ENCODE data around the gene SLC17A2.

Gene SLC17A2

DNA sequence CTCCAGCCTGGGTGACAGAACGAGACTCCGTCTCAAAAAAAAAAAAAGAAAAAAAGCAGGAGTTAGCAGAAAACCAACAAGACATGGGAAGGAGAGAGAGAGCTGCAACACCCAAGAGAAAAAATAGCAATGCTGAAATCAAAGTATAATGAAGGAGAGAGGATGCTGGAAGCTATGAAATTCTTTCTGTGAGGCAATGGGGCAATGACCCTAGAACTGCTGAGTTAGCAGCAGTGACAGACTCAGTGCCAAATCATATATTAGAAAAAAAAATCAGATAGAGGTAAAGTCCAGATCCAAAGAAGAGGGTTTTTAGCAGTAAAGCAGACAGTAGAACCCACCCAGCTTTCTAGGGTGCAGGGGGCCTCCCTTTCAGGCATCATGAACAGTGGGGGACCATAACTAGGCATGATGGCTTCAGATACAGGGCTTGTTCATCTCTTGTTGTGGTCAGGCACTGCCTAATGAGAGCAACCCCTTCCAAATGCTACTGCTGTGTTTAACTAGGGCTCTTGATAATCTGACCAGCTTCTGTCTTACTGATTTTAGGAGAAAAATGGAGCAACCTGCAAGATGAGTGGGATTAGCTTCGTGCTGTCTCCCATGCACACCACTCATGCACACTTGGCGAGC, 26.9 kb downstream of the SLC17A2 start:
- TF ChIP-seq ZNF324 (tag by site-specific recombination; IDR thresholded peaks at IDR 0.05) = no peak
- no peak for TF ChIP-seq ZIC2 (tag by site-specific recombination; IDR thresholded peaks at IDR 0.05)
- TF ChIP-seq ZNF155 (tag by site-specific recombination; IDR thresholded peaks at IDR 0.05) = no peak
- no peak for TF ChIP-seq ZNF585B (tag by site-specific recombination; IDR thresholded peaks at IDR 0.05)
- no peak for TF ChIP-seq KLF10 (tag by site-specific recombination; IDR thresholded peaks at IDR 0.05)
- TF ChIP-seq ZFP3 (tag by site-specific recombination; IDR thresholded peaks at IDR 0.05; ENCODE audit: low read depth) = no peak
- no peak overlapping the region for H3K27ac ChIP-seq (ENCODE audit: extremely low read depth, low read depth, low read length)
- no peaks in the 10 kb centered on the region for H3K36me3 ChIP-seq (ENCODE audit: control insufficient read depth in 2 of 2, insufficient read depth in 1 of 2, low read length in 2 of 2)
- no peaks in the 10 kb centered on the region for H3K9me3 ChIP-seq (ENCODE audit: control insufficient read depth, insufficient read depth, low read depth, low read length)
- H3K4me1 ChIP-seq (ENCODE audit: control insufficient read depth, insufficient read depth, low read length) = no peaks in the 10 kb centered on the region
- POLR2A ChIA-PET = no interaction called here
- no peak overlapping the region for H3K4me3 ChIP-seq (ENCODE audit: low read depth, low read length)
- CTCF ChIA-PET = interaction anchor here (0.6 to 1.4 kb wide), 3 partner anchors 13 to 251 kb away, joined by 3 to 5 read pairs (median 3); partner anchors contain the start of gene SCGN

DNA sequence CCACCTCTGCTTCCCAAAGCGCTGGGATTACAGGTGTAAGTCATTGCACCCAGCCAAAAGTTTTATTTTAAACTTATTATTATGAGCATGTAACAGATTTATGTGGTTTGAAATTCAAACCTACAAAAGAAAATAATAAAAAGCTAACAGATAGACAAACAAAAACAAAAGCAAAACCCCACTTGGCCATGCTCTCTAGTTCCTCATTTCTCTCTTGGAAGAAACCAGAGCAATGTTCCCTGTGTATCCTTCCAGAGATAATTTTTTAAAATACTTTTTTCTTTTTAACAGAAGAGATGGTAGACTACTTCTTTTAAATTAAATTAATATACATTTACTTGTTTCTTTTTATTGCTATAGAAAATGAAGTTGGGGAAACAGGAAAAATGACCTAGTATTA, 28.4 kb downstream of the SLC17A2 start:
- no peaks in the 10 kb centered on the region for H3K4me1 ChIP-seq (ENCODE audit: control insufficient read depth, insufficient read depth, low read length)
- H3K36me3 ChIP-seq (ENCODE audit: control insufficient read depth in 2 of 2, insufficient read depth in 1 of 2, low read length in 2 of 2) = no peaks in the 10 kb centered on the region
- no peak overlapping the region for H3K4me3 ChIP-seq (ENCODE audit: low read depth, low read length)
- TF ChIP-seq ZNF184 (tag by site-specific recombination; IDR thresholded peaks at IDR 0.05) (no peak), ZBTB8A (tag by site-specific recombination; IDR thresholded peaks at IDR 0.05) (no peak), ZNF341 (tag by site-specific recombination; IDR thresholded peaks at IDR 0.05; ENCODE audit: low read depth) (no peak), RBAK (tag by site-specific recombination; IDR thresholded peaks at IDR 0.05) (no peak), ZNF585B (tag by site-specific recombination; IDR thresholded peaks at IDR 0.05) (no peak), SP7 (tag by site-specific recombination; IDR thresholded peaks at IDR 0.05) (no peak), FEZF1 (tag by site-specific recombination; IDR thresholded peaks at IDR 0.05) (no peak), TCF7L2 (IDR thresholded peaks at IDR 0.05; ENCODE audit: borderline replicate concordance, low read depth, low read length) (no peak)
- TF ChIP-seq, protein P1, sequence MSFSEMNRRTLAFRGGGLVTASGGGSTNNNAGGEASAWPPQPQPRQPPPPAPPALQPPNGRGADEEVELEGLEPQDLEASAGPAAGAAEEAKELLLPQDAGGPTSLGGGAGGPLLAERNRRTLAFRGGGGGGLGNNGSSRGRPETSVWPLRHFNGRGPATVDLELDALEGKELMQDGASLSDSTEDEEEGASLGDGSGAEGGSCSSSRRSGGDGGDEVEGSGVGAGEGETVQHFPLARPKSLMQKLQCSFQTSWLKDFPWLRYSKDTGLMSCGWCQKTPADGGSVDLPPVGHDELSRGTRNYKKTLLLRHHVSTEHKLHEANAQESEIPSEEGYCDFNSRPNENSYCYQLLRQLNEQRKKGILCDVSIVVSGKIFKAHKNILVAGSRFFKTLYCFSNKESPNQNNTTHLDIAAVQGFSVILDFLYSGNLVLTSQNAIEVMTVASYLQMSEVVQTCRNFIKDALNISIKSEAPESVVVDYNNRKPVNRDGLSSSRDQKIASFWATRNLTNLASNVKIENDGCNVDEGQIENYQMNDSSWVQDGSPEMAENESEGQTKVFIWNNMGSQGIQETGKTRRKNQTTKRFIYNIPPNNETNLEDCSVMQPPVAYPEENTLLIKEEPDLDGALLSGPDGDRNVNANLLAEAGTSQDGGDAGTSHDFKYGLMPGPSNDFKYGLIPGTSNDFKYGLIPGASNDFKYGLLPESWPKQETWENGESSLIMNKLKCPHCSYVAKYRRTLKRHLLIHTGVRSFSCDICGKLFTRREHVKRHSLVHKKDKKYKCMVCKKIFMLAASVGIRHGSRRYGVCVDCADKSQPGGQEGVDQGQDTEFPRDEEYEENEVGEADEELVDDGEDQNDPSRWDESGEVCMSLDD (tag by site-specific recombination; IDR thresholded peaks at IDR 0.05) = no peak
- TF ChIP-seq, protein P2, sequence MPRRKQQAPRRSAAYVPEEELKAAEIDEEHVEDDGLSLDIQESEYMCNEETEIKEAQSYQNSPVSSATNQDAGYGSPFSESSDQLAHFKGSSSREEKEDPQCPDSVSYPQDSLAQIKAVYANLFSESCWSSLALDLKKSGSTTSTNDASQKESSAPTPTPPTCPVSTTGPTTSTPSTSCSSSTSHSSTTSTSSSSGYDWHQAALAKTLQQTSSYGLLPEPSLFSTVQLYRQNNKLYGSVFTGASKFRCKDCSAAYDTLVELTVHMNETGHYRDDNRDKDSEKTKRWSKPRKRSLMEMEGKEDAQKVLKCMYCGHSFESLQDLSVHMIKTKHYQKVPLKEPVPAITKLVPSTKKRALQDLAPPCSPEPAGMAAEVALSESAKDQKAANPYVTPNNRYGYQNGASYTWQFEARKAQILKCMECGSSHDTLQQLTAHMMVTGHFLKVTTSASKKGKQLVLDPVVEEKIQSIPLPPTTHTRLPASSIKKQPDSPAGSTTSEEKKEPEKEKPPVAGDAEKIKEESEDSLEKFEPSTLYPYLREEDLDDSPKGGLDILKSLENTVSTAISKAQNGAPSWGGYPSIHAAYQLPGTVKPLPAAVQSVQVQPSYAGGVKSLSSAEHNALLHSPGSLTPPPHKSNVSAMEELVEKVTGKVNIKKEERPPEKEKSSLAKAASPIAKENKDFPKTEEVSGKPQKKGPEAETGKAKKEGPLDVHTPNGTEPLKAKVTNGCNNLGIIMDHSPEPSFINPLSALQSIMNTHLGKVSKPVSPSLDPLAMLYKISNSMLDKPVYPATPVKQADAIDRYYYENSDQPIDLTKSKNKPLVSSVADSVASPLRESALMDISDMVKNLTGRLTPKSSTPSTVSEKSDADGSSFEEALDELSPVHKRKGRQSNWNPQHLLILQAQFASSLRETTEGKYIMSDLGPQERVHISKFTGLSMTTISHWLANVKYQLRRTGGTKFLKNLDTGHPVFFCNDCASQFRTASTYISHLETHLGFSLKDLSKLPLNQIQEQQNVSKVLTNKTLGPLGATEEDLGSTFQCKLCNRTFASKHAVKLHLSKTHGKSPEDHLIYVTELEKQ (tag by site-specific recombination; IDR thresholded peaks at IDR 0.05; ENCODE audit: borderline replicate concordance) = no peak
- ChIA-PET CTCF (interaction anchor here (1.0 to 1.2 kb wide), 2 partner anchors 10 to 116 kb away, joined by 3 to 4 read pairs; a partner anchor contains a TSS), POLR2A (no interaction called here)
- H3K27ac ChIP-seq (ENCODE audit: extremely low read depth, low read depth, low read length) = no peak overlapping the region
- H3K9me3 ChIP-seq (ENCODE audit: control insufficient read depth, insufficient read depth, low read depth, low read length) = no peaks in the 10 kb centered on the region

DNA sequence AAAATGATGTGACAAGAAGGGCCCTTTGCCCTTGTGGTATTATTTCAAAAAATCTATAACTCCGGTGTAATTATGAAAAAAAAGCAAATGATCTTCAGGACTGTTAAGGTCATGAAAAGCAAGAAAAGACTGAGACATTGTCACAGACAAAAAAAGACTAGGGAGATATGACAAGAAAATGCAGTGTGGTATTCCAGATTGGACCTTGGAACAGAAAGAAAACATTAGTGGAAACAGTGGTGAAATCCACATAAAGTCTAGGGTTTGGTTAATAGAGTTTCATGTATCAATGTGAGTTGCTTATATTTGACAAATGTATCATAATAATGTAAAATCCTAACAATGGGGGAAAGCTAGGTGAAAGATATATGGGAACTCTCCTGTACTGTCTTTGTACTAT, 29.6 kb downstream of the SLC17A2 start:
- TF ChIP-seq ZNF621 (tag by site-specific recombination; IDR thresholded peaks at IDR 0.05) = no peak
- no peak for TF ChIP-seq ZNF549 (tag by site-specific recombination; IDR thresholded peaks at IDR 0.05)
- TF ChIP-seq KLF8 (tag by site-specific recombination; IDR thresholded peaks at IDR 0.05) = no peak
- TF ChIP-seq, protein P3, sequence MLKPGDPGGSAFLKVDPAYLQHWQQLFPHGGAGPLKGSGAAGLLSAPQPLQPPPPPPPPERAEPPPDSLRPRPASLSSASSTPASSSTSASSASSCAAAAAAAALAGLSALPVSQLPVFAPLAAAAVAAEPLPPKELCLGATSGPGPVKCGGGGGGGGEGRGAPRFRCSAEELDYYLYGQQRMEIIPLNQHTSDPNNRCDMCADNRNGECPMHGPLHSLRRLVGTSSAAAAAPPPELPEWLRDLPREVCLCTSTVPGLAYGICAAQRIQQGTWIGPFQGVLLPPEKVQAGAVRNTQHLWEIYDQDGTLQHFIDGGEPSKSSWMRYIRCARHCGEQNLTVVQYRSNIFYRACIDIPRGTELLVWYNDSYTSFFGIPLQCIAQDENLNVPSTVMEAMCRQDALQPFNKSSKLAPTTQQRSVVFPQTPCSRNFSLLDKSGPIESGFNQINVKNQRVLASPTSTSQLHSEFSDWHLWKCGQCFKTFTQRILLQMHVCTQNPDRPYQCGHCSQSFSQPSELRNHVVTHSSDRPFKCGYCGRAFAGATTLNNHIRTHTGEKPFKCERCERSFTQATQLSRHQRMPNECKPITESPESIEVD (tag by site-specific recombination; IDR thresholded peaks at IDR 0.05) = no peak
- TF ChIP-seq ZNF624 (tag by site-specific recombination; IDR thresholded peaks at IDR 0.05) = no peak
- TF ChIP-seq, protein P4, sequence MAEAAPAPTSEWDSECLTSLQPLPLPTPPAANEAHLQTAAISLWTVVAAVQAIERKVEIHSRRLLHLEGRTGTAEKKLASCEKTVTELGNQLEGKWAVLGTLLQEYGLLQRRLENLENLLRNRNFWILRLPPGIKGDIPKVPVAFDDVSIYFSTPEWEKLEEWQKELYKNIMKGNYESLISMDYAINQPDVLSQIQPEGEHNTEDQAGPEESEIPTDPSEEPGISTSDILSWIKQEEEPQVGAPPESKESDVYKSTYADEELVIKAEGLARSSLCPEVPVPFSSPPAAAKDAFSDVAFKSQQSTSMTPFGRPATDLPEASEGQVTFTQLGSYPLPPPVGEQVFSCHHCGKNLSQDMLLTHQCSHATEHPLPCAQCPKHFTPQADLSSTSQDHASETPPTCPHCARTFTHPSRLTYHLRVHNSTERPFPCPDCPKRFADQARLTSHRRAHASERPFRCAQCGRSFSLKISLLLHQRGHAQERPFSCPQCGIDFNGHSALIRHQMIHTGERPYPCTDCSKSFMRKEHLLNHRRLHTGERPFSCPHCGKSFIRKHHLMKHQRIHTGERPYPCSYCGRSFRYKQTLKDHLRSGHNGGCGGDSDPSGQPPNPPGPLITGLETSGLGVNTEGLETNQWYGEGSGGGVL (tag by site-specific recombination; IDR thresholded peaks at IDR 0.05) = no peak
- Histone ChIP-seq H3K36me3 (ENCODE audit: control insufficient read depth in 2 of 2, insufficient read depth in 1 of 2, low read length in 2 of 2) (no peaks in the 10 kb centered on the region), H3K4me3 (ENCODE audit: low read depth, low read length) (no peak overlapping the region), H3K27ac (ENCODE audit: extremely low read depth, low read depth, low read length) (no peak overlapping the region), H3K4me1 (ENCODE audit: control insufficient read depth, insufficient read depth, low read length) (no peaks in the 10 kb centered on the region), H3K9me3 (ENCODE audit: control insufficient read depth, insufficient read depth, low read depth, low read length) (no peaks in the 10 kb centered on the region)
- CTCF ChIA-PET = interaction anchor here (0.6 to 1.3 kb wide), 3 partner anchors 47 to 117 kb away, joined by 3 to 4 read pairs (median 3); a partner anchor contains a TSS
- POLR2A ChIA-PET = no interaction called here
